Measurements from ENCODE around the gene VAV2.

VAV2 gene

GRCh38 chr9:133950192-133950591 lies 41.9 kb downstream of the VAV2 start:
- no peak for DNase-seq

- no peak for DNase-seq
Measured at GRCh38 chr9:133949486-133950061, 42.5 kb downstream of the VAV2 start.

- DNase-seq: no peak
Measured at GRCh38 chr9:133948561-133949485, 43.3 kb downstream of the VAV2 start.

DNA sequence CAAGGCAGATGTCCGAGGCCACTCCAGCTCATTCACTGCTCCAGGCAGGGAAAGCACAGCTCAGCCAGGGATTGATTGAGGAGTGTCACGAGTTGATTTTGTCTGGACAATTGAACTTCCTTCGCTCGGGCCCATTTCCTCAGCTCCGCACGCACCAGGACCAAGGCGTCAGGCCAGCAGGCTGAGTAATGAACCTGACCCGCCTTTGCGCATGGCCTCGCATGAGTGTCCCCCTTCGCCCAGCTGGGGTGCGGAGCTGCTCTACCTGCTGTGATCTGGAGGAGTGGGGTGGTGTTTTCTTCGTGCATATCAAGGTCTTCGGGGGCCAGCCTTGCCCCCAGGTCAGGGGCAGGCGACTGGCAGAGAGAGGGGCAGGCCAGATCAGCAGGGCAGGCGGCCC lies 44.0 kb downstream of the VAV2 start:
- DNase-seq: no peak

- DNase-seq: no peak
Measured at GRCh38 chr9:133946840-133947486, 45.2 kb downstream of the VAV2 start.

GRCh38 chr9:133945977-133946753 lies 46.0 kb downstream of the VAV2 start:
- DNase-seq: no peak

DNA sequence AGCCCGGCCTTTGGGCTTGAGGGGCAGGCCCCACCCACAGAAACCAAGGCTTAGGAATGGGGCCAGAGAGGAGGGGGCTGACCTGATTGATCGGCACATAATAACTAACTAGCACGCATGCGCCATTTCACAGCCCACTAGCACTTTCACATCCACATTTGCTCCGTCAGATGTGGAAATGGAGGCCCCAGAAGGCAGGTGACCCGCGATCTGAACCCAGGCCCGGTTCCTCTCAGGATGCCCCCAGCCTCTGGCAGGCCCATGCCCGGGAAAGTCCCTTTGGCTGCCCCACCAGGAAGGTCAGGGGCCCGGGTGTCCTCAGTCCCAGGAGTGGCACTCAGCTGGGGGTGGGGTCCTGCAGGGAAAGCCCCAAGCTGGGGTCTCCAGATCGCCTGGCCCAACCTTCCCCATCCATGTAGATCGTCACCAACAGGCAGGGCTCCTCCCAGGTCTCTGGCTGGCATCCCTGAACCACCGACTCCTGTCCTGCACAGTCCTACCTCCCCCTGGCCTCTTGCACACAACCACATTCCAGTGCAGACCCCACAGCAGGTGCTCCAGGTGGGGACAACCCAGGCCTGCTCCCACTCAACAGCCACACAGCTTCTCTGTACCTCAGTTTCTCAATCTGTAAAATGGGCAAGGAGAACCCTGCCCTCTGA lies 46.7 kb downstream of the VAV2 start:
- peak; percentile 44 for DNase-seq

DNA sequence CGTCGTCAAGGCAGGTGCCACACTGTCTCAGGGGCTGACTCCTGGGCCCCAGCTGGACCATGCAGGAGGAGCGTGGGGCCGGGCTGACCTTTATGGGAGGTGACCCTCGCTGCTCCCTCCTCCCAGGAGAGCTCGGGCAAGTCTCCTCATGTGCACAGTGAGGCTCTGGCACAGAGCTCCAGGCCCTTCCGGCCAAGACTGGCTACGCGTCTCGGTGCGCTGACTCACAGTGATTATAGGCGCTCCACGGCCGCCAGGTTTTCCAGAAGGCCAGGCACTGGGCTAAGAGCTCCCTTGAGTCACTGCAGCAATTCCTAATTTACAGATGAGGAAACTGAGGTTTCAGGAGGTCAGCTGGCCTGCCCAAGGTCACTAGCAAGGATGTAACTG lies 47.4 kb downstream of the VAV2 start:
- no peak for DNase-seq

- no peak for DNase-seq
Measured at GRCh38 chr9:133943781-133944745, 48.1 kb downstream of the VAV2 start.

- no peak for DNase-seq
Measured at GRCh38 chr9:133943036-133943780, 48.9 kb downstream of the VAV2 start.

GRCh38 chr9:133942206-133942975 lies 49.7 kb downstream of the VAV2 start:
- no peak for DNase-seq

DNA sequence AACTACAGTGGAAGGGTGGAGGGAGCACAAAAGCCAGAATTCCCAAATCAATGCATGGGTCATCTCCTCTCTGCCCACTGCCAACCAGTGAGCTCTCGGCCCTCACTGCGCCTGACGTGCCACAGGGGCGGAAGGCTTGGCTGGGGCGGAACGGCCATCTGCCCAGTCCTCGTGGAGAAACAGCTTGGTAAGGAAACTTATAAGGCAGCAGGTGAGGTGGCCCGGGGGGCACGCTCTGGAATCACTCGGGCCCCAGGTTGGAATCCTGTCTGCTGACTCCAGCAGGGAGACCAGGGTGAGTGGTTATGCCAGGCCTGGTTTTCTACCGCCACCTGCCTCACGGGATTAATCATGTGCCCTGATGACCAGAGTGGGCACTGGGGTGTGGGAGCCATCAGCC lies 52.3 kb downstream of the VAV2 start:
- DNase-seq: no peak

- peak; percentile 13 for DNase-seq
Measured at GRCh38 chr9:133939171-133939785, 52.8 kb downstream of the VAV2 start.

DNA sequence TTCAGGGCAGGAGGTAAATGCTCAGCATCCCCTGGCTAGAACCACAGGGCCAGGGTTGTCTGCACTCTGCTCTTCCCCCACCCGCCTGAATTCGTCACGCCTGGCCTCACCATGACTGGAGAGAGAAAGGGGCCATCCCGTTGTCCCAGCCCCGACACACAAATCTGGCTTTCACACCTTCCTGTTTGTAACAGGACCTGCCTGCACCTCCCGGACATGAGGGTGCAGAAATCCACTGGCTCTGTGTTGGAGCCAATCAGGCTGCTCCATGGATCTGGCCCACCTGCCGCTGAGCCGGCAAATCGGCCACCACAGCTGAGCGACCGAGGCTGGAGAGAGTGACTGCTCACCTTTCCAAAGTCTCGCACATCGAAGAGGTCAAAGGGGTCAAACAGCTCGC lies 53.4 kb downstream of the VAV2 start:
- DNase-seq: no peak

- no peak for DNase-seq
Measured at GRCh38 chr9:133938086-133938485, 54.0 kb downstream of the VAV2 start.

DNA sequence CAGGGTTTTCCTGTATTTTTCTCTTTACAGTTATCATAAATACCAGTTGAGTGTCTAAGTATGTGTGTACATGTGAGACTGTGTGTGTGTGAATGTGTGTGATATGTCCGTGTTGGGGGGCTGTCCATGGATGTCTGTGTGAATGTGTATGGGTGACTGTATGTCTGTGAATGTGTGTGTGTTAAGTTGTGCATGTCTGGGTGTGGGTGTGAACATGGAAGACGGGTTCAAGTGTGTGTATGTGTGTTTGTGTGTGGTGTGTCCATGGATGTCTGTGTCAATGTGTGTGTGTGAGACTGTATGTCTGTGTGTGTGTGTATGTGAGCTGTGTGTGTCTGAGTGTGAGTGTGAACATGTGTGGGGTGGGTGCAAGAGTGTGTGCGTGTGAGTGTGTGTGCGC lies 55.0 kb downstream of the VAV2 start:
- DNase-seq: no peak

DNA sequence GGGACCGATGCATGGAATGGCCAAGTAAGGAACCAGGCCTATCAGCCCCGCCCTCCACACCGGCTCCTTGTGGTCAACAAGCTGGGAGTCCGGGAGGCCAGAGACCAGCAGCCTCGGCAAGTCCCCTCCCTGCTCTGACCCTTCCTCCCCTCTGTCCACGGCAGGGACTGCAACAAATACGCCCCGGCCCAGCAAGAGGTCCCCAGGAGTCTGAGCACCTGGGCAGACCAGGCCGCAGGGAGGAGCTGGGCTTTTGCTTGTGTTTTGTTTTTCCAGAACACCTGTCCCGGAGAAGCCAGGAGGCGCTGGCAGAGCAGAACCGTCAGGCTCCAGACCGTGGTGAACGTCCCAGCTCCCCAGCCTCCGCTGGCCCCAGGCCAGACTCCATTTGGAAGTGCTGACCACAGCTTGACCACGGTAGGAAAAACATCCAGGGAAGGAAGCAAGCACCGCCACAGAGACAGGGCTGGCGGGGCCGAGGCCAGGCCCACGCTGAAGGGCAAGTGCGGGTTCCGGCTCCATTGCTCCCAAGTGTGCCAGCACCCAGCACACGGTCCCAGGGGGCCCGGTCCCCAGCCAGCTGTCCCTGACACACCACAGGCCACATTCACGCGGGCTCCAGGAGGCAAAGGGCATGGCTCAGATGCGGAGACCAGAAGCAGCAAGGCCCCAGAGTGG lies 56.7 kb downstream of the VAV2 start:
- no peak for DNase-seq

DNA sequence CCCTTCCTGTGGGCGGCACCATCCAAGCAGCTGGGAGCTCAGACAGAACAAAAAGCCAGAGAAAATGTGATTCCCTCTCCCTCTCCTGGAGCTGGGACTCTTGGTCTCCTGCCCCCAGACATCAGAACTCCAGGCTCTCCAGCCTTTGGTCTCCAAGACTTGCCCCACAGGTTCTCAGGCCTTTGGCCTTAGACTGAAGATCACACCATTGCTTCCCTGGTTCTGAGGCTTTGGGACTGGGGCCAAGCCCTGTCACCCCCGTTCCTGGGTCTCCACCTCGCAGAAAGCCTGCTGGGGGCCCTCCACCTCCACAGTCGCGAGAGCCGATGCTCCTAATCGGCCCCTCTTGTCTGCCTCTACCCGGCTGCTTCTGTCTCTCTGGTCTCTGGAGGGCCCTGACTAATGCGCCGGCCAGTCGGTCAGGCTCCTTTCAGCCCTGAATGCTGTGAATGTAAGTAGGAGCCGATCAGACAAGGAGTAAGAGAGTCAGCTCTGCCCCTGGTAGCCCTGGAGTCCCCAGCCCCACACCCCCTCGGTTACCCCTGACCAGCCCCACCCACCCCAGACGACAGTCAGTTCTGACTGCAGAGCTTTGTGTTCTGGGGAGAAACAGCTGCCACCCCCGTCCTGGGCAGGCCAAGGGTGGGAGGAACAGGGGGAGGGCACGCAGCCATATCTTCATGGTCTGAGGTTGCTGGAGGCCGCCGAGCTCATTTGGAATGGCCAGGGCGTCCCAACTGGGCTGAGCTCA lies 57.5 kb downstream of the VAV2 start:
- no peak for DNase-seq

Data from suppressor macrophage treated with lipopolysaccharide for 4 hours (primary cell).